DND-41 (cell line): Measurements from ENCODE around the gene MAP2.

Source experiments
- CTCF ChIP-seq: IDR thresholded peaks from 2 replicates; pipeline ENCODE4 v1.5.1; 2012; ENCODE audit warnings: borderline replicate concordance, low read length, moderate library complexity, mild to moderate bottlenecking; ENCODE audit not compliant: poor library complexity, severe bottlenecking; ENCODE audit errors: extremely low read depth
- EZH2 ChIP-seq: IDR thresholded peaks from 3 replicates; pipeline ENCODE4 v1.6.1; 2012; ENCODE audit warnings: borderline replicate concordance, low read depth, mild to moderate bottlenecking, moderate library complexity, low read length, inconsistent platforms; ENCODE audit not compliant: severe bottlenecking

GRCh38 chr2:209380293-209380692, 43.6 kb upstream of the MAP2 start:
- TF ChIP-seq CTCF (no peak), EZH2 (no peak)
